ENCODE measurements around the gene ADRA2B.

DNA sequence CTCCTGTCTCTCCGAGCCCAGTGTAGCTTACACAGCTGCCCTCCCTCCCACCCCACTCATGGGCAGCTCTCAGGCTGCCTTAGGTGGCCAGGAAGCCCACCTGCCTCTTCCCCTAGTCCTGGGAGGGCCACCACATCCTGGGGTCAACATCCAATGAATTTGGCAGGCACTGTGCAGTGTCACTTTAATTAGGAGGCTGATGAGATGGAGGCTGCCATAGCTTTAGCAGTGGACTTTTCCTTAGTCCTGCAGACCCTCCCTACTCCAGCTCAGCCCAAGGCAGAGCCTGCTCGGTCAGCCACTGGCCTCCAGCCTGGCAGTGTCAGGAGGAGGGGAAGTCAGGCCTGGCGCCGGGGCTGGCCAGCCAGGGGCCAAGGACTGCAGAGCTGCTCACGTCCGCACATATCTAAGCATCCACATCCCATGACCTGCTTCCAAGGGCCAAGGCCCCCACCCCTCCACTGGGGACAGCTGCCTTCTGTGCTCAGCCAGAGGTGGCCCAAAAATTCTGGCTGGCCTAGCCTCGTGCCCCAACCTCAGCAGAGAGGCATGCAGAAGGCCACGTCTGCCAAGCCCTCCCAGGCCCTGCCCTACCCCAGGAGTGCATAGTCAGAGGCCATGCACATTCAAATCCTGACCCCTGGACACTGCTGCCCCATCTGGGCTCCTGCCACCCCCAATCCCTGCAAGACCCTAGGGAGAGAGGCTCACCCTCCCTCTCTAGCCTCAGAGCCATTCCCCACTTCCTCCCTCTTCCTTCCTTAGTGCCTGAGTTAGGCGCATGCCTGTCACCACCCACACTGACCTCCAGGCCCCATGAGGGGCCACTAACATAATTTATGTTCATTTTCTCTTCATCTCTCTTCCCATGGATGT lies 33.1 kb downstream of the ADRA2B start:
- TF ChIP-seq, protein P1, sequence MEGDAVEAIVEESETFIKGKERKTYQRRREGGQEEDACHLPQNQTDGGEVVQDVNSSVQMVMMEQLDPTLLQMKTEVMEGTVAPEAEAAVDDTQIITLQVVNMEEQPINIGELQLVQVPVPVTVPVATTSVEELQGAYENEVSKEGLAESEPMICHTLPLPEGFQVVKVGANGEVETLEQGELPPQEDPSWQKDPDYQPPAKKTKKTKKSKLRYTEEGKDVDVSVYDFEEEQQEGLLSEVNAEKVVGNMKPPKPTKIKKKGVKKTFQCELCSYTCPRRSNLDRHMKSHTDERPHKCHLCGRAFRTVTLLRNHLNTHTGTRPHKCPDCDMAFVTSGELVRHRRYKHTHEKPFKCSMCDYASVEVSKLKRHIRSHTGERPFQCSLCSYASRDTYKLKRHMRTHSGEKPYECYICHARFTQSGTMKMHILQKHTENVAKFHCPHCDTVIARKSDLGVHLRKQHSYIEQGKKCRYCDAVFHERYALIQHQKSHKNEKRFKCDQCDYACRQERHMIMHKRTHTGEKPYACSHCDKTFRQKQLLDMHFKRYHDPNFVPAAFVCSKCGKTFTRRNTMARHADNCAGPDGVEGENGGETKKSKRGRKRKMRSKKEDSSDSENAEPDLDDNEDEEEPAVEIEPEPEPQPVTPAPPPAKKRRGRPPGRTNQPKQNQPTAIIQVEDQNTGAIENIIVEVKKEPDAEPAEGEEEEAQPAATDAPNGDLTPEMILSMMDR (IDR thresholded peaks at IDR 0.05; ENCODE audit: insufficient read depth, low read length), result no peak
- TF ChIP-seq, protein P2, sequence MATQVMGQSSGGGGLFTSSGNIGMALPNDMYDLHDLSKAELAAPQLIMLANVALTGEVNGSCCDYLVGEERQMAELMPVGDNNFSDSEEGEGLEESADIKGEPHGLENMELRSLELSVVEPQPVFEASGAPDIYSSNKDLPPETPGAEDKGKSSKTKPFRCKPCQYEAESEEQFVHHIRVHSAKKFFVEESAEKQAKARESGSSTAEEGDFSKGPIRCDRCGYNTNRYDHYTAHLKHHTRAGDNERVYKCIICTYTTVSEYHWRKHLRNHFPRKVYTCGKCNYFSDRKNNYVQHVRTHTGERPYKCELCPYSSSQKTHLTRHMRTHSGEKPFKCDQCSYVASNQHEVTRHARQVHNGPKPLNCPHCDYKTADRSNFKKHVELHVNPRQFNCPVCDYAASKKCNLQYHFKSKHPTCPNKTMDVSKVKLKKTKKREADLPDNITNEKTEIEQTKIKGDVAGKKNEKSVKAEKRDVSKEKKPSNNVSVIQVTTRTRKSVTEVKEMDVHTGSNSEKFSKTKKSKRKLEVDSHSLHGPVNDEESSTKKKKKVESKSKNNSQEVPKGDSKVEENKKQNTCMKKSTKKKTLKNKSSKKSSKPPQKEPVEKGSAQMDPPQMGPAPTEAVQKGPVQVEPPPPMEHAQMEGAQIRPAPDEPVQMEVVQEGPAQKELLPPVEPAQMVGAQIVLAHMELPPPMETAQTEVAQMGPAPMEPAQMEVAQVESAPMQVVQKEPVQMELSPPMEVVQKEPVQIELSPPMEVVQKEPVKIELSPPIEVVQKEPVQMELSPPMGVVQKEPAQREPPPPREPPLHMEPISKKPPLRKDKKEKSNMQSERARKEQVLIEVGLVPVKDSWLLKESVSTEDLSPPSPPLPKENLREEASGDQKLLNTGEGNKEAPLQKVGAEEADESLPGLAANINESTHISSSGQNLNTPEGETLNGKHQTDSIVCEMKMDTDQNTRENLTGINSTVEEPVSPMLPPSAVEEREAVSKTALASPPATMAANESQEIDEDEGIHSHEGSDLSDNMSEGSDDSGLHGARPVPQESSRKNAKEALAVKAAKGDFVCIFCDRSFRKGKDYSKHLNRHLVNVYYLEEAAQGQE (IDR thresholded peaks at IDR 0.05; ENCODE audit: insufficient replicate concordance, low read depth), result no peak
- no peak for TF ChIP-seq POLR2AphosphoS5 (IDR thresholded peaks at IDR 0.05; ENCODE audit: low read depth)

All from HL-60 (cell line).